Measurements from ENCODE around the gene CACNA1B.

DNA sequence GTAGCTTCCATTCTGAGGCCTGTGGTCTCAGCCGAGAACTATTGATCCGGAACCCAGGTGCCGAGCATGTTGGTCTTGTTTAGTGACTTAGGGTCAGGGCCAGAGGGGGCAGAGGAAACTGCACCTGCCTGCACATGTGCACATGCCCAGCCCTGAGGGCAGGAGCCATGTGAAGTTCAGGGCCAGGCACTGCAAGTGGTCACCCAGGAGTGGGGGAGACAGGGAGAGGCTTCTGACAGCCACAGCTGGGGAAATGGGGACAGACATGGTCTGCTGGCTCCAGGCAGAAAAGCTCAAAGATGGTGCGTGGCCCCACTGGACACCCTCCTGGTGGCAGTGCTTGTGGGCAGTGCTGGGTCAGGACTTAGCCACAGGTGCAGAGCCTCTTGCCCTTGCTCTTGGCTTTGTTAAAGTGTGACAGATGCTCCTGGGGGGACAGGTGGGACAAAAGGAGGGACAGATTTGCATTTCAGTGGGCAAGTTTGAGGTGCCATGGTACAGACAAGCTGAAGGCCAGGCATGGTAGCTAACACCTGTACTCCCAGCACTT, 134.4 kb downstream of the CACNA1B start:
- TF ChIP-seq, protein P1, sequence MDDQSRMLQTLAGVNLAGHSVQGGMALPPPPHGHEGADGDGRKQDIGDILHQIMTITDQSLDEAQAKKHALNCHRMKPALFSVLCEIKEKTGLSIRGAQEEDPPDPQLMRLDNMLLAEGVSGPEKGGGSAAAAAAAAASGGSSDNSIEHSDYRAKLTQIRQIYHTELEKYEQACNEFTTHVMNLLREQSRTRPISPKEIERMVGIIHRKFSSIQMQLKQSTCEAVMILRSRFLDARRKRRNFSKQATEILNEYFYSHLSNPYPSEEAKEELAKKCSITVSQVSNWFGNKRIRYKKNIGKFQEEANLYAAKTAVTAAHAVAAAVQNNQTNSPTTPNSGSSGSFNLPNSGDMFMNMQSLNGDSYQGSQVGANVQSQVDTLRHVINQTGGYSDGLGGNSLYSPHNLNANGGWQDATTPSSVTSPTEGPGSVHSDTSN (CRISPR knock-in tag; IDR thresholded peaks at IDR 0.05; ENCODE audit: borderline replicate concordance) = no peak
- TF ChIP-seq FIP1L1 (IDR thresholded peaks at IDR 0.05; ENCODE audit: borderline replicate concordance, insufficient read depth, low read depth, low read length) (no peak), ZBTB20 (CRISPR knock-in tag; IDR thresholded peaks at IDR 0.05; ENCODE audit: borderline replicate concordance, low read depth) (no peak)

All from HepG2 (cell line).